Activated CD8-positive, alpha-beta T cell treated with anti-CD3 and anti-CD28 coated beads for 36 hours (primary cell): Measurements from ENCODE around the gene CDH16. TPM values are rescaled to one million over a fixed set of nuclear protein-coding genes. Genes with fewer than 3 reads are reported as not detected.

ENCODE experiments used
- ATAC-seq: fragments of 200-7000 bp; cut with Tn5 transposase; one replicate; pipeline ENCODE4 v1.10.0; 2021; ENCODE audit warnings: mild to moderate bottlenecking, moderate library complexity
- CTCF ChIA-PET: fragments of 350-600 bp; sonication (Branson Sonifier 250); formaldehyde crosslinking; loops from one replicate; lab custom pipeline; 2021; ENCODE audit warnings: antibody characterized with exemption; lab: Charles Lee
- POLR2A ChIA-PET: fragments of 350-600 bp; sonication (Branson Sonifier 250); formaldehyde crosslinking; loops from one replicate; lab custom pipeline; 2021; ENCODE audit warnings: antibody characterized with exemption; lab: Charles Lee
- DNase-seq: peaks from one replicate; pipeline ENCODE4 v3.0.0-alpha.2; 2020
- H3K27ac Mint-ChIP-seq: one replicate; pipeline ENCODE4 v1.8.0; 2021; ENCODE audit warnings: mild to moderate bottlenecking, mixed read lengths
- H3K27me3 Mint-ChIP-seq: one replicate; pipeline ENCODE4 v1.8.0; 2021; ENCODE audit warnings: mixed read lengths
- H3K36me3 Mint-ChIP-seq: one replicate; pipeline ENCODE4 v1.8.0; 2021; ENCODE audit warnings: low read depth, mixed read lengths
- H3K4me1 Mint-ChIP-seq: one replicate; pipeline ENCODE4 v1.8.0; 2021; ENCODE audit warnings: low read depth, mixed read lengths
- H3K4me3 Mint-ChIP-seq: one replicate; pipeline ENCODE4 v1.8.0; 2021; ENCODE audit warnings: mild to moderate bottlenecking, moderate library complexity, mixed read lengths
- H3K9me3 Mint-ChIP-seq: one replicate; pipeline ENCODE4 v1.8.0; 2021; ENCODE audit warnings: mixed read lengths
- intact Hi-C: fragments of 100-400 bp; cut with micrococcal nuclease; formaldehyde crosslinking; loops from one replicate; pipeline ENCODE4 v1.10.0; 2022
- total RNA-seq, 2 experiments: library from RNA; stranded (reverse); gene quantifications; one replicate each; pipeline ENCODE4 v1.2.3, GENCODE V29; 2021
- TF ChIP-seq, protein P1 (sequence below): fragments of 200-600 bp; IDR thresholded peaks from one replicate; pipeline ENCODE4 v1.8.0; 2022; ENCODE audit warnings: antibody characterized with exemption, mild to moderate bottlenecking

Gene CDH16
- total RNA-seq, 2 experiments from 2014 or later = not detected

DNA sequence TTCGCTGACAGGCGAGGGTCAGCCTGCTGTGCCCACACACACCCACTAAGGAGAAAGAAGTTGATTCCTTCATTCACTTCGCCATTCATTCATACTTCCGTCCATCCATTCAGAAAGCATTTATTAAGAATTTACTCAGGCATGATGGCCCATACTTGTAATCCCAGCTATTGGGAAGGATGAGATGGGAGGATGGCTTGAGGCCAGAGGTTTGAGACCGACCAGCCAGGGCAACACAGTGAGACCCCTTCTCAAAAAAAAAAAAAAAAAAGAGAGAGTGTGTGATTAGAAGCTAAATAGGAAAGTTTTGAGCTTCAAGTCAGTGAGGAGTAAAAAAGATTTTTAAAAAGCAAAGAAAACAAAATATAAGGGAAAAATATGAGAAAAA is 25.4 kb upstream of the CDH16 start:
- ChIA-PET CTCF (interaction anchor here (1.0 to 2.2 kb wide), 8 partner anchors 10 to 211 kb away, joined by 3 to 8 read pairs (median 4); partner anchors contain the start of genes CES3 and PDP2), POLR2A (interaction anchor here (0.7 to 1.0 kb wide), 3 partner anchors 11 to 220 kb away, joined by 3 to 4 read pairs (median 3); no protein-coding TSS in a partner anchor)
- TF ChIP-seq, protein P1, sequence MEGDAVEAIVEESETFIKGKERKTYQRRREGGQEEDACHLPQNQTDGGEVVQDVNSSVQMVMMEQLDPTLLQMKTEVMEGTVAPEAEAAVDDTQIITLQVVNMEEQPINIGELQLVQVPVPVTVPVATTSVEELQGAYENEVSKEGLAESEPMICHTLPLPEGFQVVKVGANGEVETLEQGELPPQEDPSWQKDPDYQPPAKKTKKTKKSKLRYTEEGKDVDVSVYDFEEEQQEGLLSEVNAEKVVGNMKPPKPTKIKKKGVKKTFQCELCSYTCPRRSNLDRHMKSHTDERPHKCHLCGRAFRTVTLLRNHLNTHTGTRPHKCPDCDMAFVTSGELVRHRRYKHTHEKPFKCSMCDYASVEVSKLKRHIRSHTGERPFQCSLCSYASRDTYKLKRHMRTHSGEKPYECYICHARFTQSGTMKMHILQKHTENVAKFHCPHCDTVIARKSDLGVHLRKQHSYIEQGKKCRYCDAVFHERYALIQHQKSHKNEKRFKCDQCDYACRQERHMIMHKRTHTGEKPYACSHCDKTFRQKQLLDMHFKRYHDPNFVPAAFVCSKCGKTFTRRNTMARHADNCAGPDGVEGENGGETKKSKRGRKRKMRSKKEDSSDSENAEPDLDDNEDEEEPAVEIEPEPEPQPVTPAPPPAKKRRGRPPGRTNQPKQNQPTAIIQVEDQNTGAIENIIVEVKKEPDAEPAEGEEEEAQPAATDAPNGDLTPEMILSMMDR = no peak
- H3K36me3 Mint-ChIP-seq = peaks cover 16% of the 10 kb centered on the region
- DNase-seq (no peak), ATAC-seq (no peak)
- peaks cover 11% of the 10 kb centered on the region for H3K27me3 Mint-ChIP-seq
- peaks cover 18% of the 10 kb centered on the region for H3K4me1 Mint-ChIP-seq
- H3K9me3 Mint-ChIP-seq = no peaks in the 10 kb centered on the region
- no peak overlapping the region for H3K4me3 Mint-ChIP-seq
- no peak overlapping the region for H3K27ac Mint-ChIP-seq
- intact Hi-C loops = no loop called here

DNA sequence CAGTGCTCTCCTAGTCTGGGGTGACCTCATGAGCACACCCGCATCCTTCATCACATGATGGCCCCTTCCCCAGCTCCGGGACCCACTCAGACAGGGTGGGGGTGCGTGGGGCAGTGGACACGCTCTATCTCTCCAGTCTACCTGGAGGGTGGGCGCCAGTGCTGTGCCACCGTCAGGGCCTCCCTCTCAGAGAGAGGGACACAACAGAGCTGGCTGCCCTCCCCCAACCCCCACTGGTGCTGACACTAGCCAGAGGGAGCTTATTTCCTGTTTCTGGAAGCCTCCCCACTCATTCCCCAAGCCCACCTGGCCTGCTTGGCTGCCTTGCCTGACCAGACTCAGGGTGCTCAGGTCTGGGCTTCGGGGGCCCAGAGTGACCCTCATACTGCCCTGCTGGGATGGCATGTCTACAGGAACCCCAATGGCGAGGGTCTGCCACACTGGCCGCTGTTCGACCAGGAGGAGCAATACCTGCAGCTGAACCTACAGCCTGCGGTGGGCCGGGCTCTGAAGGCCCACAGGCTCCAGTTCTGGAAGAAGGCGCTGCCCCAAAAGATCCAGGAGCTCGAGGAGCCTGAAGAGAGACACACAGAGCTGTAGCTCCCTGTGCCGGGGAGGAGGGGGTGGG is 24.9 kb upstream of the CDH16 start:
- Mint-ChIP-seq H3K4me1 (peaks cover 15% of the 10 kb centered on the region), H3K27ac (no peak overlapping the region), H3K36me3 (peaks cover 16% of the 10 kb centered on the region), H3K9me3 (no peaks in the 10 kb centered on the region), H3K27me3 (peaks cover 6% of the 10 kb centered on the region), H3K4me3 (no peak overlapping the region)
- TF ChIP-seq, protein P1 = no peak
- no peak for DNase-seq
- intact Hi-C loops = no loop called here
- ATAC-seq = no peak
- ChIA-PET POLR2A (interaction anchor here (0.7 to 1.5 kb wide), 3 partner anchors 10 to 208 kb away, joined by 3 to 4 read pairs (median 4); partner anchors contain the start of gene B3GNT9), CTCF (interaction anchor here (1.0 to 2.2 kb wide), 9 partner anchors 11 to 212 kb away, joined by 3 to 8 read pairs (median 3); partner anchors contain the start of genes CES3 and PDP2)

GRCh38 chr16:66942981-66943380 is 24.3 kb upstream of the CDH16 start:
- Mint-ChIP-seq H3K36me3 (peaks cover 16% of the 10 kb centered on the region), H3K9me3 (no peaks in the 10 kb centered on the region), H3K4me3 (no peak overlapping the region), H3K27ac (no peak overlapping the region), H3K27me3 (peaks cover under 1% of the 10 kb centered on the region), H3K4me1 (peaks cover 10% of the 10 kb centered on the region)
- DNase-seq = no peak
- ChIA-PET CTCF (interaction anchor here (0.9 to 2.2 kb wide), 5 partner anchors 13 to 212 kb away, joined by 3 to 8 read pairs (median 5); partner anchors contain the start of gene CES3), POLR2A (interaction anchor here (1.5 kb wide), 1 partner anchor 208 kb away, joined by 4 read pairs; the partner anchor contains the start of gene B3GNT9)
- intact Hi-C loops = no loop called here
- ATAC-seq = no peak
- TF ChIP-seq, protein P1 = no peak

- Mint-ChIP-seq H3K27ac (no peak overlapping the region), H3K36me3 (peaks cover 30% of the 10 kb centered on the region), H3K4me1 (peaks cover 23% of the 10 kb centered on the region), H3K27me3 (no peaks in the 10 kb centered on the region), H3K4me3 (no peak overlapping the region), H3K9me3 (no peaks in the 10 kb centered on the region)
- intact Hi-C loops = no loop called here
- TF ChIP-seq, protein P1 = no peak
- DNase-seq (no peak), ATAC-seq (no peak)
- ChIA-PET POLR2A (no interaction called here), CTCF (interaction anchor here (0.8 to 1.7 kb wide), 2 partner anchors 14 to 245 kb away, joined by 3 read pairs; no protein-coding TSS in a partner anchor)
Observed at GRCh38 chr16:66940236-66940635, 21.6 kb upstream of the CDH16 start.

DNA sequence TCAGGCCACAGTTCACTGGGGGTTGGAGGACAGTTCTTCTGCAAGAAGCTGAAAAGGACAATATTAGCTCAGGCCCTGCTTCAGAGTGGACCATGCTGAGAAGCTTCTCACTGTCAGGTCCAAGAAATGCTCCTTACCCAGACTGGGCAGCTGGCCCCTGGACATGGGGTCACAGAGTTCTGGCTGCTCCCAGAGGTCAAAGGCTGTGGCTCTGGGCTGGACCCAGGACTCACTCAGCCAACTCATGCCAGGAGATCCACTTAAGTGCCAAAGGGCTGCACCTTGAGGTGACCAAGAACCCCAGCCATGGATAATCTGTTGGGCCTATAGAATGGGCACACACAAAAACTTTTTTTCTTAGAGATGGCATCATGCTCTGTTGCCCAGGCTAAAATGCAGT is 20.7 kb upstream of the CDH16 start:
- ATAC-seq (no peak), DNase-seq (no peak)
- no peak overlapping the region for H3K27ac Mint-ChIP-seq
- peaks cover 26% of the 10 kb centered on the region for H3K4me1 Mint-ChIP-seq
- H3K9me3 Mint-ChIP-seq = no peaks in the 10 kb centered on the region
- ChIA-PET POLR2A (no interaction called here), CTCF (interaction anchor here (1.7 kb wide), 1 partner anchor 13 kb away, joined by 3 read pairs; no protein-coding TSS in a partner anchor)
- TF ChIP-seq, protein P1 = no peak
- intact Hi-C loops = no loop called here
- H3K4me3 Mint-ChIP-seq = no peak overlapping the region
- peaks cover 35% of the 10 kb centered on the region for H3K36me3 Mint-ChIP-seq
- no peaks in the 10 kb centered on the region for H3K27me3 Mint-ChIP-seq
